CD1c-positive myeloid dendritic cell (primary cell): ENCODE data around the gene PADI3.

Experiments
- DNase-seq: peaks from one replicate; pipeline ENCODE4 v3.0.0-alpha.2; 2016; ENCODE audit errors: extremely low spot score

The PADI3 gene

DNA sequence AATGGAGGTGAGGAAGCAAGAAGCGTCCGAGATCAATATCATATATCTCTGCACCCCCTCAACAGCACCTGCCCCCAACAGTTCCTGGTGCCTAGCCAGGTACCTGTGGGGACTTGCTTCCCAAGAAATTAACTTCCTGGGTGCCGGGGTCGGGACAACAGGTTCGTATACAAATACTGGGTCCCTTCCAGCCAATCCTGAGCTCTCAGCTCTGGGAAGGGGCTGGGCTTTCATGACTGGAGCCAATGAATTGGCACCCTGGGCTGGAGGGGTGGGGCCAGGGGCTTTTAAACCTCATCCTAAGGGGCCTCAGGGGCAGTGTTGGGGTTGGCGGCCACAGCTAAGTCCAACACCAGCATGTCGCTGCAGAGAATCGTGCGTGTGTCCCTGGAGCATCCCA is at the start of gene PADI3:
TSS of gene PADI3 (plus strand) at position 318 of the 400 bp plus-strand sequence. CDS start at position 358, 40 bp downstream.
- no peak for DNase-seq

- no peak for DNase-seq
These were observed 49.4 kb upstream of the PADI3 start for GRCh38 chr1:17199267-17200044.

DNA sequence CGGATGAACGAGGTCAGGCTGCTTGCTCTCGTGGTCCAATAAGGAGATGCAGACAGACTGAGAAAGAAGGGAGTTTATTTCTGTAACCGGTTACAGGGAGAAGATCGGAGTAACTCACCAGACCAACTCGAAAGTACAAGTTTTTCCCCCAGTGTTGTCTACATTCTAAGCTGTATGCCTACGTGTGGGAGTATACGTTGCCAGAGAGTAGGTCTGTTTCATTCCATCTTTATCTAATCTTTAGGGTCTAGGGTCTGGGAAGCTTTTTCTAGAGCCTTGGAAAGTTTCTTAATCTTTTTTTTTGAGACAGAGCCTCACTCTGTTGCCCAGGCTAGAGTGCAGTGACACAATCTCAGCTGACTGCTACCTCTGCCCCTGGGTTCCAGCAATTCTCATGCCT is 48.7 kb upstream of the PADI3 start:
- no peak for DNase-seq

- no peak for DNase-seq
These were observed 48.1 kb upstream of the PADI3 start for GRCh38 chr1:17200756-17201155.

- DNase-seq: no peak
These were observed 47.5 kb upstream of the PADI3 start for GRCh38 chr1:17201201-17202021.

GRCh38 chr1:17204546-17205440 is 44.1 kb upstream of the PADI3 start, which contains the start of gene PADI1:
Gene PADI1 (plus strand): TSS chr1:17205128. CDS start chr1:17205218, 90 bp downstream.
- DNase-seq: no peak

- no peak for DNase-seq
These were observed 43.2 kb upstream of the PADI3 start for GRCh38 chr1:17205652-17206051.

GRCh38 chr1:17206196-17206595 is 42.7 kb upstream of the PADI3 start:
- no peak for DNase-seq

DNA sequence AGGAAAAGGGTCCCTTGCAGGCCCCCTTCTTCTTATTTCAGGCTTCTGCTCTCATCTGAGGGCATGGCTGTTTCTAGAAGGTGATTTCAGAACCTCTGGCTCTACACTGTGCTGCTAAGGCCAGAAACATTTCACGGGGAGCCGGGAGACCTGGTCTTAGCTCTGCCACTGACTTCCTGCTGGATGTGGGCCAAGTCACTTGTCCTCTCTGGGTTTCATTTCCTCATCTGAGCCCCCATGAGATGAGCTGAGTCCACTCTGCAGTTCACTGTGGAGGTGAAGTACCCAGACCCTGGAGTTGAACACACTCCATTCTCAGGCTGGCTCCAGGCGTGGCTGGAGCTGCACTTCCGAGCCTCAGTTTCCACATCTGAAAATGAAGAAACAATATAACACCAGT is 41.9 kb upstream of the PADI3 start:
- DNase-seq: peak; percentile 86

DNA sequence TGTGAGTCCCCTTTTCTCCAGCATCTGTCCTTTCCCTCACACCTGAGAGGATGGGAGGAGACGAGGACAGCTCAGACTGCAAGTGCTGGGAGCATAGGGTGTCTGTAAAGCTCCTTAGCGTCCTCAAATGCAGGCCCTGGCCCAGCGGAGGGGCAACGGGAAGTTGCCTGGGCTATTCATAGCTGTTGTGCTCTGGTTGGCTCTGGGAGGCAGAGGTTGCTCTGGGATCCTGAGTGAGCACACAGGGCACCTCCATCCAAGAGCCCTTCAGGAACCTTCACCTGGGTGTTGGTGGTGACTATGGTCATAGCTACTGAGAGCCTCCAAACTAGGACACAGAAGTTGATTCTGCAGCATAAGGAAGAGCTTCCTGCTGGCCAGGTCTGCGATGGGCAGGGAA is 41.4 kb upstream of the PADI3 start:
- peak; percentile 53 for DNase-seq

- DNase-seq: peak; percentile 40
These were observed 40.9 kb upstream of the PADI3 start for GRCh38 chr1:17207966-17208418.

- DNase-seq: no peak
These were observed 40.4 kb upstream of the PADI3 start for GRCh38 chr1:17208546-17208945.

DNA sequence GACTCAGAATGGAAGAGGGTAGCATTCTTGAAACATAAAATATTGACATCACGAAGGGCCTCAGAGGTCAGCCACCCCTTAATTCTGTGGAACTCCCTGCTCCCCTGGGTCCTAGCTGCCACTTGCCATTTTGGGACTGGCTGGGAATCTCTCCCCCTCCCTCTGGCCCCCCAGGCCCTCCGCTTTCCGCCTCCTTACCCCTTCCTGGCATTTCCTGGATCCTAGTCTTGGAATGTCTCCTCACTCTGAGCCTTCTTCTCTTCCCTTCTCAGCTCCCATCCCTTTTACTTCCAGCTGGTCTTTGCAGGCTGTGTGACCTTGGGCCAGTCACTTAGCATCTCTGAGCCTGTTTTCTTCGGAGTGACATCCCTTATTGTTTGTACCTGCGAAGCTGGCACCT is 39.5 kb upstream of the PADI3 start:
- DNase-seq: no peak

- DNase-seq: no peak
These were observed 38.7 kb upstream of the PADI3 start for GRCh38 chr1:17210176-17210575.

GRCh38 chr1:17211377-17211776 is 37.5 kb upstream of the PADI3 start:
- no peak for DNase-seq

GRCh38 chr1:17212009-17212408 is 36.9 kb upstream of the PADI3 start:
- no peak for DNase-seq

- peak; percentile 39 for DNase-seq
These were observed 36.3 kb upstream of the PADI3 start for GRCh38 chr1:17212487-17213121.

- no peak for DNase-seq
These were observed 35.6 kb upstream of the PADI3 start for GRCh38 chr1:17213148-17213781.

- DNase-seq: no peak
These were observed 35.1 kb upstream of the PADI3 start for GRCh38 chr1:17213782-17214148.

- DNase-seq: no peak
These were observed 33.9 kb upstream of the PADI3 start for GRCh38 chr1:17214876-17215544.
